DND-41 (cell line): ENCODE data around the gene PID1.

Source experiments
- ATAC-seq: fragments of 200-7000 bp; cut with Tn5 transposase; 3 replicates; pipeline ENCODE4 v1.9.1; 2021; ENCODE audit warnings: low read depth; ENCODE audit not compliant: insufficient read depth
- DNase-seq: peaks from one replicate; pipeline ENCODE4 v3.0.0-alpha.2; 2020
- H2AFZ ChIP-seq: 2 replicates; pipeline ENCODE4 v1.6.0; 2012; ENCODE audit warnings: low read depth, low read length
- H3K27ac ChIP-seq: 2 replicates; pipeline ENCODE4 v1.5.1; 2012; ENCODE audit warnings: low read length, inconsistent platforms
- H3K27me3 ChIP-seq: fragments of 200-600 bp; sonication (generic); 2 replicates; pipeline ENCODE4 v1.6.0; 2012; ENCODE audit warnings: low read length, mild to moderate bottlenecking, inconsistent platforms; ENCODE audit not compliant: insufficient read depth, poor library complexity
- H3K36me3 ChIP-seq: 2 replicates; pipeline ENCODE4 v1.5.1; 2012; ENCODE audit warnings: low read length, inconsistent platforms; ENCODE audit not compliant: insufficient read depth
- H3K4me1 ChIP-seq: 2 replicates; pipeline ENCODE4 v1.5.1; 2012; ENCODE audit warnings: mild to moderate bottlenecking, low read length; ENCODE audit not compliant: insufficient read depth
- H3K4me2 ChIP-seq: 2 replicates; pipeline ENCODE4 v1.6.0; 2012; ENCODE audit warnings: mild to moderate bottlenecking, moderate library complexity, low read length, inconsistent platforms; ENCODE audit not compliant: insufficient read depth
- H3K4me3 ChIP-seq, 2 experiments: fragments of 200-600 bp in 1 of 2; shearing (Covaris generic) in 1 of 2; 2 replicates each; pipeline ENCODE4 v1.5.1; 2012 to 2016; ENCODE audit warnings: inconsistent platforms in 2 of 2, low read length in 2 of 2, mild to moderate bottlenecking in 2 of 2, low read depth in 1 of 2, moderate library complexity in 1 of 2
- H3K79me2 ChIP-seq: 2 replicates; pipeline ENCODE4 v1.6.0; 2012; ENCODE audit warnings: low read length, inconsistent platforms; ENCODE audit not compliant: insufficient read depth
- H3K9ac ChIP-seq: 2 replicates; pipeline ENCODE4 v1.6.0; 2012; ENCODE audit warnings: low read depth, mild to moderate bottlenecking, inconsistent platforms, low read length, moderate library complexity
- H3K9me3 ChIP-seq: 2 replicates; pipeline ENCODE4 v1.5.1; 2012; ENCODE audit warnings: low read length, moderate library complexity, mild to moderate bottlenecking, inconsistent platforms; ENCODE audit not compliant: insufficient read depth, severe bottlenecking
- H4K20me1 ChIP-seq: 2 replicates; pipeline ENCODE4 v1.6.0; 2012; ENCODE audit warnings: low read length; ENCODE audit not compliant: insufficient read depth
- CTCF ChIP-seq: IDR thresholded peaks from 2 replicates; pipeline ENCODE4 v1.5.1; 2012; ENCODE audit warnings: borderline replicate concordance, low read length, moderate library complexity, mild to moderate bottlenecking; ENCODE audit not compliant: poor library complexity, severe bottlenecking; ENCODE audit errors: extremely low read depth
- EZH2 ChIP-seq: IDR thresholded peaks from 3 replicates; pipeline ENCODE4 v1.6.1; 2012; ENCODE audit warnings: borderline replicate concordance, low read depth, mild to moderate bottlenecking, moderate library complexity, low read length, inconsistent platforms; ENCODE audit not compliant: severe bottlenecking

PID1 gene

GRCh38 chr2:229127471-229127870 lies 143.6 kb downstream of the PID1 start:
- Histone ChIP-seq H3K4me2 (no peak overlapping the region), H3K79me2 (no peaks in the 10 kb centered on the region), H3K4me1 (no peaks in the 10 kb centered on the region), H3K36me3 (no peaks in the 10 kb centered on the region), H2AFZ (no peak overlapping the region), H3K9ac (no peak overlapping the region), H3K4me3 (no peak overlapping the region), H3K27me3 (no peaks in the 10 kb centered on the region), H3K27ac (no peak overlapping the region), H3K9me3 (no peaks in the 10 kb centered on the region), H4K20me1 (no peaks in the 10 kb centered on the region)
- ATAC-seq (no peak), DNase-seq (no peak)
- no peak for TF ChIP-seq CTCF
- TF ChIP-seq EZH2, result no peak

- ATAC-seq (no peak), DNase-seq (no peak)
- H2AFZ ChIP-seq, result no peak overlapping the region
- H3K9me3 ChIP-seq, result no peaks in the 10 kb centered on the region
- H3K27ac ChIP-seq, result no peak overlapping the region
- H3K4me1 ChIP-seq, result no peaks in the 10 kb centered on the region
- no peaks in the 10 kb centered on the region for H3K36me3 ChIP-seq
- H3K4me2 ChIP-seq, result no peak overlapping the region
- no peaks in the 10 kb centered on the region for H3K79me2 ChIP-seq
- H3K4me3 ChIP-seq, result no peak overlapping the region
- H3K27me3 ChIP-seq, result no peaks in the 10 kb centered on the region
- no peaks in the 10 kb centered on the region for H4K20me1 ChIP-seq
- no peak overlapping the region for H3K9ac ChIP-seq
- no peak for TF ChIP-seq CTCF
- no peak for TF ChIP-seq EZH2
These were observed 145.0 kb downstream of the PID1 start for GRCh38 chr2:229126066-229126465.

- H3K4me3 ChIP-seq, result no peak overlapping the region
- H3K27ac ChIP-seq, result no peak overlapping the region
- no peak for ATAC-seq
- H2AFZ ChIP-seq, result no peak overlapping the region
- no peaks in the 10 kb centered on the region for H3K79me2 ChIP-seq
- no peaks in the 10 kb centered on the region for H3K4me1 ChIP-seq
- TF ChIP-seq CTCF (no peak), EZH2 (no peak)
- no peaks in the 10 kb centered on the region for H3K36me3 ChIP-seq
- DNase-seq, result no peak
- H4K20me1 ChIP-seq, result no peaks in the 10 kb centered on the region
- no peak overlapping the region for H3K4me2 ChIP-seq
- H3K27me3 ChIP-seq, result no peaks in the 10 kb centered on the region
- no peak overlapping the region for H3K9ac ChIP-seq
- H3K9me3 ChIP-seq, result no peaks in the 10 kb centered on the region
These were observed 147.0 kb downstream of the PID1 start for GRCh38 chr2:229124136-229124535.

GRCh38 chr2:229118927-229119326 lies 152.2 kb downstream of the PID1 start:
- DNase-seq (no peak), ATAC-seq (no peak)
- Histone ChIP-seq H3K4me2 (no peak overlapping the region), H3K27ac (no peak overlapping the region), H3K9me3 (no peaks in the 10 kb centered on the region), H2AFZ (no peak overlapping the region), H4K20me1 (no peaks in the 10 kb centered on the region), H3K4me3 (no peak overlapping the region), H3K36me3 (no peaks in the 10 kb centered on the region), H3K27me3 (no peaks in the 10 kb centered on the region), H3K79me2 (no peaks in the 10 kb centered on the region), H3K4me1 (no peaks in the 10 kb centered on the region), H3K9ac (no peak overlapping the region)
- TF ChIP-seq EZH2 (no peak), CTCF (no peak)
